Retinal pigment epithelial cell (primary cell): Measurements from ENCODE around the gene PDZD2.

Source experiments
- DNase-seq: peaks from one replicate; pipeline ENCODE4 v3.0.0-alpha.2; 2010; ENCODE audit warnings: low read depth
- H3K4me3 ChIP-seq: 2 replicates; pipeline ENCODE4 v1.5.1; 2011; ENCODE audit warnings: mild to moderate bottlenecking, low read length, control low read depth, moderate library complexity
- TF ChIP-seq, protein P1 (sequence below): conservative IDR thresholded peaks from 2 replicates; pipeline ENCODE4 v1.5.1; 2011; ENCODE audit warnings: low read depth, low read length, control low read depth, inconsistent platforms

PDZD2 gene

DNA sequence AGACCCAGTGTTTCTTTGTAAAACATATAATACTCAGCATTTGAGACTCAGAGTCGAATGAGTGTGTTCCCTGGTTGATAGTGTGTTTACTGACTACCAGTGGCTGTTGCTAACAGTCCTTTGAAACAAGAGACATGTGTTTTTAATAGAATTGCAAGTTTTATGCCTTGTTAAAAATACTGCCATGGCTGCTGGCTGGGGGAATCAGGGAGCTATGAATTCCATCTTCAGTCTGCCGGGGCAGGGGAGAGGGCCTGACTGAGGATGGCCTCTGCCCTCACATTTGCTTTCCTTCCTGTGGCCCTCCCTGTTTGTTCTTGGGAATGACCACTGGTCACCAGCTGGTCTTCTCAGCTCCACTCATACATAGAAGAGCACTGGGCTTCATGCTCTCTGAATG is 63.8 kb downstream of the PDZD2 start:
- TF ChIP-seq, protein P1, sequence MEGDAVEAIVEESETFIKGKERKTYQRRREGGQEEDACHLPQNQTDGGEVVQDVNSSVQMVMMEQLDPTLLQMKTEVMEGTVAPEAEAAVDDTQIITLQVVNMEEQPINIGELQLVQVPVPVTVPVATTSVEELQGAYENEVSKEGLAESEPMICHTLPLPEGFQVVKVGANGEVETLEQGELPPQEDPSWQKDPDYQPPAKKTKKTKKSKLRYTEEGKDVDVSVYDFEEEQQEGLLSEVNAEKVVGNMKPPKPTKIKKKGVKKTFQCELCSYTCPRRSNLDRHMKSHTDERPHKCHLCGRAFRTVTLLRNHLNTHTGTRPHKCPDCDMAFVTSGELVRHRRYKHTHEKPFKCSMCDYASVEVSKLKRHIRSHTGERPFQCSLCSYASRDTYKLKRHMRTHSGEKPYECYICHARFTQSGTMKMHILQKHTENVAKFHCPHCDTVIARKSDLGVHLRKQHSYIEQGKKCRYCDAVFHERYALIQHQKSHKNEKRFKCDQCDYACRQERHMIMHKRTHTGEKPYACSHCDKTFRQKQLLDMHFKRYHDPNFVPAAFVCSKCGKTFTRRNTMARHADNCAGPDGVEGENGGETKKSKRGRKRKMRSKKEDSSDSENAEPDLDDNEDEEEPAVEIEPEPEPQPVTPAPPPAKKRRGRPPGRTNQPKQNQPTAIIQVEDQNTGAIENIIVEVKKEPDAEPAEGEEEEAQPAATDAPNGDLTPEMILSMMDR = no peak

DNA sequence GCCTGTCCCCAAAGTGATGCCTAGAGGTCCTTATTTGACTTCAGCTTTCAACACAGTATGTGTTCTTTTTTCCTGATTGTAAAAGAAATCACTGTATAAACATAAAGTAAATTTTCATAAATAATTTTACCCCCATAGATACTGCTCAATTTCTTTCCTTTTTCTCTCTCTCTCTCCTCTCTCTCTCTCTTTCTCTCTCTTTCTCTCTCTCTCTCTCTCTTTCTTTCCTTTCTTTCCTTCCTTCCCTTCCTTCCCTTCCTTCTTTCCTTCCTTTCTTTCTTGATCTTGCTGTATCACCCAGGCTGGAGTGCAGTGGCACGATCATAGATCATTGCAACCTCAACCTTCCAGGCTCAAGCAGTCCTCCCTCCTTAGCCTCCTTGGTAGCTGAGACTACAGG is 64.8 kb downstream of the PDZD2 start:
- no peak overlapping the region for H3K4me3 ChIP-seq
- TF ChIP-seq, protein P1 = no peak

More for the DNA sequence above, 63.8 kb downstream of the PDZD2 start:
- DNase-seq = no peak
- H3K4me3 ChIP-seq = no peak overlapping the region

DNA sequence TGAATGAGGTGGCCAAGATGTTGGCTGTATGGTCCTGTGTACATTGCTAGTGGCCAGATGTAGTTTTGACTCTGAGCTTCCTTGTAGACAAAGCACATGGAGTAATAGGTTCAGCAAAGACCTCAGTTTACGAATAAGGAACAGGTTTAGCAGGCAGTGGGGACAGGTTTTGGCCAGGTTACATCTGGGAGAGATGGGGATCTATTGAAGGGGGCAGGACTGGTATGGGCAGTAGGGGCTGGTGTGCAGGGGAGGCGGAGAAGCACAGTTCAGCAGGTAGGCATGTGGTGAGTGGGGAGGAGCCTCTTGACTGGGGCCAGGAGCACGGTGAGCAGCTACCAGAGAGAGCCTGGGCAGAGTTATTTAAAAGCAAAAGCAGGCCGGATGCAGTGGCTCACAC is 67.3 kb downstream of the PDZD2 start:
- TF ChIP-seq, protein P1 = no peak
- DNase-seq = no peak
- H3K4me3 ChIP-seq = no peak overlapping the region

More for the DNA sequence above, 64.8 kb downstream of the PDZD2 start:
- no peak for DNase-seq

DNA sequence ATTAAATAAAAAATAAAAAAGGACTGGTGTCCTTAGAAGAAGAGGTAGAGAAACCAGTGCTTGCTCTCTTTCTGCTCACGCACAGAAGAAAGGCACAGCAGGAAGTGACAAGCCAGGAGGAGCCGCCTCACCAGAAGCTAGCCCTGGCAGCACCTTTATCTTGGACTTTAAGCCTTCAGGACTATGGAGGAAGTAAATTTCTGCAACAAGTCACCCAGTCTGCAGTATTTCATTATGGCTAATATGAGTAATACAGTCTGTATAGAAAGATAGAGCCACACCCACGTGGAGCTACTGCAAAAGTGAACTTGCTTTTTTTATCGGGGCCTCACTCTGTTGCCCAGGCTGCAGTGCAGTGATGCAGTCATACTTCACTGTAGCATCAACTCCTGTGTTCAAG is 68.4 kb downstream of the PDZD2 start:
- H3K4me3 ChIP-seq = no peak overlapping the region
- TF ChIP-seq, protein P1 = no peak
- no peak for DNase-seq

DNA sequence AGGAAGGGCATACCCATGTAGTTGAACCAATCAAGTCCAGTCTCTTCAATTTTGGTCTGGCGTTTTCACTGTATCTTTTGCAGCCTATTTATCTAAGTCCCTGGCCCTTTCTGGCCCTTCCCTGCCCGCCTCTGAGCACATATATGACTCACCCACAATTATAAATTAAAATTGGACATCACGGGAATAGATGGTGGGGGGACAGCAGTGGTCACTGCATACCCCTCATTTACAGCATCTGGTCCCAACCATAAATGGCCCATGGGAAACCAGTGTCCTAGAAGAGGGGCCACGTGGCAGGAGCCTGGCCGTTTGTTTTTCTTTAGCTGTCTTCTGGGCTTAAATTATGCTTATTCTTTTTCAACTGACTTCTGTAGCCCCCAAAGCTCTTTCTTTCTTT is 69.2 kb downstream of the PDZD2 start:
- DNase-seq = no peak
- TF ChIP-seq, protein P1 = no peak

DNA sequence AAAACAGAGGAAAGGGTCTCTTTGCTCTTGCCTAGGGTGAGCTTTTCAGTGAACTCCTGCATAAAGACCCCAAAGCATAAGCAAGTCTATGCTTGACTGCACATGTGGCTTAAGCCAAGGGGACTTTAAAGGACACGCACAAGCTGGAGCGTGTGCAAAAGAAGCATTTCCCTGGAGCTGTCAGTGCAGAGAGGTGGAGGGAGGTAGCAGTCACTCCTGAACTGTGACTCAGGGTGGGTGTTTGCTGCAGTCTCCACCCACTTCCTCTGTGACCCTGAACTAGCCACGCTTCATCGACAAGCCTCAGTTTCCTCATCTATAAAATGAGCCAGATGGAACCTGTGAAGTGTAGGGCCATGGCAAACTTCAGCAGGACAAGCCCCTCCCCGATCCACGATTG is 72.4 kb downstream of the PDZD2 start:
- TF ChIP-seq, protein P1 = no peak
- DNase-seq = no peak

More for the DNA sequence above, 69.2 kb downstream of the PDZD2 start:
- H3K4me3 ChIP-seq = no peak overlapping the region

DNA sequence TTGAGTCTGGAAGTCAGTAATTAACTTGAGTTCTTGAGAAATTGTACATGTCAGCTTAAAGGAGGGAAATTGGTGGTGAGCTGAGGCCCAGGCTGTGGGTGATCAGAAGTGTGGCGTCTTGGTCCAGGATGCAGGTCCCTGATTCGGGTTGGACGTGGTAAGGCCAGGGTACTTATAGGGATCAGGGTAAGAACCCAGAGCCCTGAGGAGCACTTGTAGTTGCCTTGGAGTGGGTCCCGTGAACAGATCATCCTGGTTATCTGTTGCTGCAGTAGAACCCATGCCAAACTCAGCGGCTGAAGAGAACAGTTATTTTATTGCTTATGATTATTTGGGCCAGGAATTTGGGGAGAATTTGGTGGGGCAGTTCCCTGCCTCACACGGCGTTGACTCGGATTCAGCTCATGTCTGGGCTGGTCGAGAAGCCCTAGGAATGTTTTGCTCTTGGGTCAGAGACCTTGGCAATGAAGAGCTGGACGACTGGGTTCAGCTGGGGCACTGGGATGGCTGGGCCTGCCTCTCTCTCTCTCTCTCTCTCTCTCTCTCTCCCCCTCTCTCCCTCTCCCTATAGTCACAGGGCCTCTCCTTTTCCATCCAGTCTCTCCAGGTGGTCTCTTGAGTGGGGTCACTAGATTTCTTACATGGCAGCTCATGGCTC is 73.1 kb downstream of the PDZD2 start:
- no peak for DNase-seq
- no peak overlapping the region for H3K4me3 ChIP-seq
- TF ChIP-seq, protein P1 = no peak

More for the DNA sequence above, 72.4 kb downstream of the PDZD2 start:
- H3K4me3 ChIP-seq = no peak overlapping the region
